ENCODE measurements around the gene B3GNT2.

- TF ChIP-seq CTCF (IDR thresholded peaks at IDR 0.05) (no peak), POLR2A (IDR thresholded peaks at IDR 0.05) (no peak)
Measured at GRCh38 chr2:62238236-62238635, 42.3 kb downstream of the B3GNT2 start.
